ENCODE results near the gene CTDNEP1.

Gene CTDNEP1

DNA sequence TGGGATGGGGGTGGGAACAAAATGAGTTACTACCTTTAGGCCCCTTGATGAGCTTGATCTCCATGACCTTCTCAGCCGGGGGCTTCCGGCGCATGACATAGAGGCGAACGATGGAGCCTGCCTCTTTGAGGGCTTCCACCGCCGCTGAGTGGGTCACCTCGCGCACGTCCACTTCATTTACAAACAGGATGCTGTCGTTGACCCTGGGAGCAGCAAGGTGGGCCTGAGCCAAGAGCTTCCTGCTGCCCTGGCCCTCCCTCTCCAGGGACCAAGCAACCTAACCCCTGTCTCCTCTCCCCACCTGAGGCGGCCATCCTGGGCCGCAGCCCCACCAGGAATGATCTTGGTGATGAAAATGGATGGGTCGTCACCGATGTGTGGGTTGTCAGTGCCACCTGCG is 48.1 kb downstream of the CTDNEP1 start:
- TF ChIP-seq, protein P1, sequence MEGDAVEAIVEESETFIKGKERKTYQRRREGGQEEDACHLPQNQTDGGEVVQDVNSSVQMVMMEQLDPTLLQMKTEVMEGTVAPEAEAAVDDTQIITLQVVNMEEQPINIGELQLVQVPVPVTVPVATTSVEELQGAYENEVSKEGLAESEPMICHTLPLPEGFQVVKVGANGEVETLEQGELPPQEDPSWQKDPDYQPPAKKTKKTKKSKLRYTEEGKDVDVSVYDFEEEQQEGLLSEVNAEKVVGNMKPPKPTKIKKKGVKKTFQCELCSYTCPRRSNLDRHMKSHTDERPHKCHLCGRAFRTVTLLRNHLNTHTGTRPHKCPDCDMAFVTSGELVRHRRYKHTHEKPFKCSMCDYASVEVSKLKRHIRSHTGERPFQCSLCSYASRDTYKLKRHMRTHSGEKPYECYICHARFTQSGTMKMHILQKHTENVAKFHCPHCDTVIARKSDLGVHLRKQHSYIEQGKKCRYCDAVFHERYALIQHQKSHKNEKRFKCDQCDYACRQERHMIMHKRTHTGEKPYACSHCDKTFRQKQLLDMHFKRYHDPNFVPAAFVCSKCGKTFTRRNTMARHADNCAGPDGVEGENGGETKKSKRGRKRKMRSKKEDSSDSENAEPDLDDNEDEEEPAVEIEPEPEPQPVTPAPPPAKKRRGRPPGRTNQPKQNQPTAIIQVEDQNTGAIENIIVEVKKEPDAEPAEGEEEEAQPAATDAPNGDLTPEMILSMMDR (IDR thresholded peaks at IDR 0.05; ENCODE audit: low read depth, low read length, missing control alignments), result no peak
- DNase-seq (ENCODE audit: extremely low read depth, low read depth), result no peak
- H3K4me3 ChIP-seq (replicated peaks; ENCODE audit: low read depth, low read length), result no peak overlapping the region

DNA sequence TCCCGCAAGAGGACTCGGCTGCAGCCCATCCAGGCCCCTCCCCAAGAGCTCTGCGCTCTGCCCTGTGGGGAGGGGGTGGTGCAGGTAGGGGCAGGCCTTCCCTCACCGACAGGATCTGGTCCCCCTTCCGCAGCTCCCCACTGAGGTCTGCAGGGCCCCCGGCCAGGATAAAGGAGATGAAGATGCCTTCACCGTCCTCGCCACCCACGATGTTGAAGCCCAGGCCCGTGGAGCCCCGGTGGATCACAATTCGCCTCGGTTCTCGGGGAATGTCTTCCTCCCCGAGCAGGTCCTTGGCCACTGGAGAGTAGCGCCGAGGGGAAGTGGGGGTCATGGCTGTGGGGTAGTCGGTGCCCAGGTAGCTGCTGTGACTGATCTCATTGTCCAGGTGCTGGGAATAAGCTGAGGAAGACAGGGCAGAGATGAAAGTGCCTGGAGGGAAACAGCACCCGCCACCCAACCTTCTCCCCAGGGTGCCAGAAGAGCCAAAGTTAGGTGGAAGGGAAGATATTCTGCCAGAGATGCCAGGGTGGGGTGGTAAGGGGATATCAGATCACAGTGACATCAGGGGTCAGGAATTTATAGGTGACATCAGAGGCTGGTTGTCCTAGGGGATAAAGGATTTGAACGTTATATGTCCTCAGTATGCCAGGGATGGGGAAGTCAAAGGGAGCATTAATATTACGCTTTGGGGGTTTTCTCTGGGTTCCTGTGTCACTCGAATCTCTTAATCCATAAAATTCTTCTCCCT is 54.7 kb downstream of the CTDNEP1 start:
- TF ChIP-seq, protein P1 (IDR thresholded peaks at IDR 0.05; ENCODE audit: low read depth, low read length, missing control alignments), result no peak
- DNase-seq (ENCODE audit: extremely low read depth, low read depth), result no peak
- no peak overlapping the region for H3K4me3 ChIP-seq (replicated peaks; ENCODE audit: low read depth, low read length)

- no peak overlapping the region for H3K4me3 ChIP-seq (replicated peaks; ENCODE audit: low read depth, low read length)
- TF ChIP-seq, protein P1 (IDR thresholded peaks at IDR 0.05; ENCODE audit: low read depth, low read length, missing control alignments), result no peak
- DNase-seq (ENCODE audit: extremely low read depth, low read depth), result no peak
Measured at GRCh38 chr17:7195971-7196370, 55.6 kb downstream of the CTDNEP1 start.
